NT2/D1 (cell line): ENCODE measurements around the gene C6orf132.

Source experiments
- SUZ12 ChIP-seq: IDR thresholded peaks from 2 replicates; pipeline ENCODE4 v1.6.1; 2011; ENCODE audit not compliant: insufficient read length, insufficient read depth; ENCODE audit errors: extremely low read depth
- YY1 ChIP-seq: IDR thresholded peaks from 2 replicates; pipeline ENCODE4 v1.6.1; 2011; ENCODE audit not compliant: insufficient read length, insufficient read depth
- ZNF274 ChIP-seq: IDR thresholded peaks from 2 replicates; pipeline ENCODE4 v1.6.1; 2011; ENCODE audit warnings: mild to moderate bottlenecking, low read depth, low read length

GRCh38 chr6:42053601-42054000 lies 88.8 kb downstream of the C6orf132 start:
- TF ChIP-seq YY1 (no peak), SUZ12 (no peak), ZNF274 (no peak)
